ENCODE measurements around the gene CPB2. TPM values are rescaled to one million over a fixed set of nuclear protein-coding genes. Genes with fewer than 3 reads are reported as not detected.

Gene CPB2
- total RNA-seq, 1 experiment from 2014 or later = 0.28 TPM

DNA sequence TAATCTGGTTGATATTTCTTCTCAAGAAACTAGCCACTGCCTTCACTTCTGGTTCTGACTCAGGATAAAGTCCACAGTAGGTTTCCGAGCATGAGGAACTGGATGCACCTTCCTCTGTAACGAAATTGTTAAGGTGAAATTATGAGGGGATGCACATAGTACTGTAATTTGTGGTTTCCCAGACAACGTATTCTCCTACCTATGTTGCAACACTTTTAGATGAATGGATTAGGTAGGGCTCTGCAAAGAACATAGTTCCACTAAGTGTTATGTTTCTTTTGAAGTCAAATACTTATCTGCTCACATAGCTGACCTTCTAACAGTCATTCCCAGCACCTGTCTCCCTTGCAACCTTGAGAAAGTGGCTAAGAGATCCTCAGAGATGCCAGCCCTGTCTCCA is 46.6 kb downstream of the CPB2 start:
- H3K27ac ChIP-seq (ENCODE audit: low read length) = no peak overlapping the region
- ChIA-PET POLR2A (no interaction called here), CTCF (no interaction called here)
- DNase-seq (ENCODE audit: low read depth, low spot score) (no peak), ATAC-seq (no peak)
- H3K4me3 ChIP-seq (ENCODE audit: low read depth in 2 of 2, low read length in 2 of 2) = no peak overlapping the region
- BruUV-seq (replicated peaks) = no TSS peak
- H3K36me3 ChIP-seq (ENCODE audit: control insufficient read depth, insufficient read depth, low read length) = no peaks in the 10 kb centered on the region
- no peaks in the 10 kb centered on the region for H3K4me1 ChIP-seq (ENCODE audit: control insufficient read depth, insufficient read depth, low read length)
- H3K9me3 ChIP-seq (ENCODE audit: control insufficient read depth, insufficient read depth, low read depth, low read length) = no peaks in the 10 kb centered on the region
- intact Hi-C loops (cut with micrococcal nuclease; ENCODE audit: unreplicated experiment) = no loop called here
- in situ Hi-C loops (cut with HindIII; ENCODE audit: low pct_unique_long_range_greater_than_20kb, low sequenced_read_pairs) = no loop called here
- H3K27me3 ChIP-seq (ENCODE audit: control insufficient read depth, insufficient read depth, low read length) = no peaks in the 10 kb centered on the region
- TF ChIP-seq TCF7L2 (IDR thresholded peaks at IDR 0.05; ENCODE audit: low read depth, low read length) (no peak), REST (IDR thresholded peaks at IDR 0.05; ENCODE audit: insufficient read depth in 1 of 2, low read depth in 2 of 2, low read length in 1 of 2) (no peak), POLR2AphosphoS5 (IDR thresholded peaks at IDR 0.05; ENCODE audit: low read depth, low read length) (no peak), SIN3A (IDR thresholded peaks at IDR 0.05; ENCODE audit: borderline replicate concordance, insufficient read depth, low read depth, low read length) (no peak), CTCF (IDR thresholded peaks at IDR 0.05) (no peak)

GRCh38 chr13:46057256-46058015 is 47.4 kb downstream of the CPB2 start:
- ChIA-PET POLR2A (no interaction called here), CTCF (no interaction called here)
- no peaks in the 10 kb centered on the region for H3K27me3 ChIP-seq (ENCODE audit: control insufficient read depth, insufficient read depth, low read length)
- no peak overlapping the region for H3K4me3 ChIP-seq (ENCODE audit: low read depth in 2 of 2, low read length in 2 of 2)
- BruUV-seq (replicated peaks) = no TSS peak
- no peak for TF ChIP-seq TCF7L2 (IDR thresholded peaks at IDR 0.05; ENCODE audit: low read depth, low read length)
- TF ChIP-seq SIN3A (IDR thresholded peaks at IDR 0.05; ENCODE audit: borderline replicate concordance, insufficient read depth, low read depth, low read length) = no peak
- TF ChIP-seq REST (IDR thresholded peaks at IDR 0.05; ENCODE audit: insufficient read depth in 1 of 2, low read depth in 2 of 2, low read length in 1 of 2) = no peak
- TF ChIP-seq POLR2AphosphoS5 (IDR thresholded peaks at IDR 0.05; ENCODE audit: low read depth, low read length) = no peak
- no peak for TF ChIP-seq CTCF (IDR thresholded peaks at IDR 0.05)
- H3K27ac ChIP-seq (ENCODE audit: low read length) = no peak overlapping the region
- H3K36me3 ChIP-seq (ENCODE audit: control insufficient read depth, insufficient read depth, low read length) = no peaks in the 10 kb centered on the region
- intact Hi-C loops (cut with micrococcal nuclease; ENCODE audit: unreplicated experiment) (no loop called here), in situ Hi-C loops (cut with HindIII; ENCODE audit: low pct_unique_long_range_greater_than_20kb, low sequenced_read_pairs) (no loop called here)
- ATAC-seq (no peak), DNase-seq (ENCODE audit: low read depth, low spot score) (no peak)
- H3K4me1 ChIP-seq (ENCODE audit: control insufficient read depth, insufficient read depth, low read length) = no peaks in the 10 kb centered on the region
- H3K9me3 ChIP-seq (ENCODE audit: control insufficient read depth, insufficient read depth, low read depth, low read length) = no peaks in the 10 kb centered on the region
